Immature natural killer cell (primary cell): ENCODE measurements around the gene EML3. TPM values are rescaled to one million over a fixed set of nuclear protein-coding genes. Genes with fewer than 3 reads are reported as not detected.
"Not testable (repeated sequence)": the region's sequence is repeated elsewhere in the genome, so short reads cannot be mapped to it uniquely, and the experiment has no call there.

Experiments used
- DNase-seq, 3 donors: peaks; one replicate each; pipeline ENCODE4 v3.0.0; 2022; ENCODE audit warnings: mixed read lengths in 1 of 3
- H3K27ac Mint-ChIP-seq, 6 donors: one replicate each; pipeline ENCODE4 v1.8.0; 2020; ENCODE audit warnings: mixed read lengths in 6 of 6, mild to moderate bottlenecking in 5 of 6, inconsistent platforms in 4 of 6, moderate library complexity in 3 of 6
- H3K27me3 Mint-ChIP-seq, 3 donors: one replicate each; pipeline ENCODE4 v1.8.0; 2020 to 2021; ENCODE audit warnings: low read depth in 3 of 3, mild to moderate bottlenecking in 3 of 3, mixed read lengths in 3 of 3, moderate library complexity in 3 of 3, inconsistent platforms in 1 of 3
- H3K36me3 Mint-ChIP-seq, 3 donors: one replicate each; pipeline ENCODE4 v1.8.0; 2020; ENCODE audit warnings: mixed read lengths in 3 of 3, inconsistent platforms in 2 of 3, mild to moderate bottlenecking in 2 of 3
- H3K4me1 Mint-ChIP-seq, 2 donors: one replicate each; pipeline ENCODE4 v1.8.0; 2020; ENCODE audit warnings: inconsistent platforms in 2 of 2, mild to moderate bottlenecking in 2 of 2, mixed read lengths in 2 of 2, moderate library complexity in 1 of 2
- H3K4me3 Mint-ChIP-seq, 5 donors: one replicate each; pipeline ENCODE4 v1.8.0; 2020; ENCODE audit warnings: mild to moderate bottlenecking in 5 of 5, mixed read lengths in 5 of 5, inconsistent platforms in 3 of 5, moderate library complexity in 3 of 5
- H3K9me3 Mint-ChIP-seq, 6 donors: one replicate each; pipeline ENCODE4 v1.8.0; 2020; ENCODE audit warnings: mild to moderate bottlenecking in 6 of 6, mixed read lengths in 6 of 6, inconsistent platforms in 4 of 6, moderate library complexity in 3 of 6
- polyA plus RNA-seq, 3 donors: library from polyadenylated mRNA; unstranded; fragments of 300-500 nt; fragmentation: Illumina TruSeq; gene quantifications; one replicate each; pipeline ENCODE4 v1.2.3, GENCODE V29; 2021

EML3 gene, protein sequence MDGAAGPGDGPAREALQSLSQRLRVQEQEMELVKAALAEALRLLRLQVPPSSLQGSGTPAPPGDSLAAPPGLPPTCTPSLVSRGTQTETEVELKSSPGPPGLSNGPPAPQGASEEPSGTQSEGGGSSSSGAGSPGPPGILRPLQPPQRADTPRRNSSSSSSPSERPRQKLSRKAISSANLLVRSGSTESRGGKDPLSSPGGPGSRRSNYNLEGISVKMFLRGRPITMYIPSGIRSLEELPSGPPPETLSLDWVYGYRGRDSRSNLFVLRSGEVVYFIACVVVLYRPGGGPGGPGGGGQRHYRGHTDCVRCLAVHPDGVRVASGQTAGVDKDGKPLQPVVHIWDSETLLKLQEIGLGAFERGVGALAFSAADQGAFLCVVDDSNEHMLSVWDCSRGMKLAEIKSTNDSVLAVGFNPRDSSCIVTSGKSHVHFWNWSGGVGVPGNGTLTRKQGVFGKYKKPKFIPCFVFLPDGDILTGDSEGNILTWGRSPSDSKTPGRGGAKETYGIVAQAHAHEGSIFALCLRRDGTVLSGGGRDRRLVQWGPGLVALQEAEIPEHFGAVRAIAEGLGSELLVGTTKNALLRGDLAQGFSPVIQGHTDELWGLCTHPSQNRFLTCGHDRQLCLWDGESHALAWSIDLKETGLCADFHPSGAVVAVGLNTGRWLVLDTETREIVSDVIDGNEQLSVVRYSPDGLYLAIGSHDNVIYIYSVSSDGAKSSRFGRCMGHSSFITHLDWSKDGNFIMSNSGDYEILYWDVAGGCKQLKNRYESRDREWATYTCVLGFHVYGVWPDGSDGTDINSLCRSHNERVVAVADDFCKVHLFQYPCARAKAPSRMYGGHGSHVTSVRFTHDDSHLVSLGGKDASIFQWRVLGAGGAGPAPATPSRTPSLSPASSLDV
- polyA plus RNA-seq, result 10 to 100 TPM; 15.9 to 25.8 (median 17.9) TPM

DNA sequence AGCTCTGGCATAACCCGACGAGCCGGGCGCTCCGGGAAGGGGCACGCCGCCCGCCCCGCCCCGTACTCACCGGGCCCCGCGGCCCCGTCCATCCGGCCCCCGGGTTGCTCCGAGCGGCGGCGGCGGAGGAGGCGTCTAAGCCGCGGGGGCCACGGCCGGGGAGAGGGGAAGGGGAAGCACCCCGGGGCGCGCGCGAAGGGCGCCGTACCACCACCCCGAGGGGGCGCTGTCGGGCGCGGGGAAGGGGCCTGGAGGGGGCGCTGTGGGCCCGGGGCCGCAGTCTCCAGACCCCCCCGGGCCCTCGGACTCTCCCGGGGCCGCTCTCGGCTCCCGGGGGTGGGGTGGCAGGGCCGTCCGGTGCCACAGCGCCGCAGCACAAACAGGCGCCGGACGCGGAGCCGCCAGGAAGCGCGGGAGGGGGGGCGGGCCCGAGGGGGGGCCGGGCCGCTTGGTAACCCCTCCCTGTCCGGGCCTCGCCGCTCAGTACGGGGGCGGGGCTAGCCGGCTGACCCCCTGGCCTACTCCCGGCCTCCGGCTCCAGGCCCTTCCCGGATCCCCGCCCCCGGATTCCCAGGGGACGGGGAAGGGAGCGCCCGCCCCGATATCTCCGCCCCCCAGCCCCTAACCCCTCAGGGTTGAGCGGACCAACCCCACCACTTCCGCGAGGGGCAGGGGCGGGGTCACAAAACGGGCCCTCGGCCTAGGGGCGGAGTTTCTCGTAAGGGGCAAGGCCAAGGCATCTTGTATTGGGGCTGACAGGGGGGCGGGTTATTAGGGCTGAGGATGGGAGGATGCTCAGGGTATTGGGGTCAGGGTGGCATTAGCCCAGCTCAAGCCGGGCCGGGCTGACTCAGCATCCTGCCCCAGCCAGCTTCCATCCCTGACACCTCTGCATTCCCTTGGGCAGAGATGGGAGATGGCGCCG, at the start of gene EML3, which contains the start of gene ROM1:
Gene EML3 (minus strand): TSS at position 410 of the 925 bp plus-strand sequence. CDS start 318 bp downstream, at position 92.
Gene ROM1 (plus strand): TSS at position 892 of the 925 bp plus-strand sequence. CDS start 25 bp downstream, at position 917.
- no peaks in the 10 kb centered on the region for H3K9me3 Mint-ChIP-seq
- DNase-seq, result peak; percentile 90 to 92 (median 92)
- H3K4me3 Mint-ChIP-seq, result peak within 1 kb of the TSS; percentile 93 to 99 (median 94)
- peaks cover 22 to 31% of the 10 kb centered on the region in 2 donors for H3K4me1 Mint-ChIP-seq
- H3K27ac Mint-ChIP-seq, result peak within 1 kb of the TSS; percentile 94 to 99 (median 96)
- peaks cover 0 to 7% (median 3%) of the 10 kb centered on the region in 3 donors for H3K27me3 Mint-ChIP-seq
- peaks cover 5 to 18% (median 6%) of the 10 kb centered on the region in 3 donors for H3K36me3 Mint-ChIP-seq

DNA sequence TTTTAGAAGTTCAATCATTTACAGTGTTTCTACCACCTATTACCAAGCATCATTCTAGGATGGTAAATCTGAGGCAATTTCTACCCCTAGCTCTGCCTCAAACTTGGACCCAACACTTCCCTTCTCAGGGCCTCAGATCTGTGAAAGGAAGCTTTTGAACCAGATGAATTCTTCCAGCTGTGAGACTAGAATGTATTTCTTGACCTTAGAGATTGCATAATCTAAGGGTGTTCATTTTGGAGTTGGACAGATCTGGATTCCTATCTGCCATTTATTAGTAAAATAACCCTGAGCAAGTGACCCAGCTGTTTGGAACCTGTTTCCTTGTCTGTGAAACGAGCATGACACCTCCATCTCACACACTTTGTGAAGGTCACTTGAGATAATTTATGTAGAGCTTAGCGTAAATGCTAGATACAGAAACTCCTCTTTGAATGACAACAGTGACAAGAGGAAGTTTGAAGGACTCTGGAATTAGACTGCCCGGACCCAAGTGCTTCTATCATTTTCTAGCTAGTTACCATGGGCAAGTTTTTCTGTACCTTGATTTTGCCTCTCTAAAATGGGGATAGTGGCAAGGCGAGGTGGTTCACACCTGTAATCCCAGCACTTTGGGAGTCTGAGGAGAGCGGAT, 44.3 kb upstream of the EML3 start:
- Mint-ChIP-seq H3K27me3 (peaks cover 9 to 26% (median 24%) of the 10 kb centered on the region in 3 donors), H3K4me1 (peaks cover 12 to 17% of the 10 kb centered on the region in 2 donors), H3K9me3 (no peaks in the 10 kb centered on the region), H3K36me3 (no peaks in the 10 kb centered on the region), H3K4me3 (no peak overlapping the region), H3K27ac (no peak overlapping the region)
- no peak for DNase-seq

DNA sequence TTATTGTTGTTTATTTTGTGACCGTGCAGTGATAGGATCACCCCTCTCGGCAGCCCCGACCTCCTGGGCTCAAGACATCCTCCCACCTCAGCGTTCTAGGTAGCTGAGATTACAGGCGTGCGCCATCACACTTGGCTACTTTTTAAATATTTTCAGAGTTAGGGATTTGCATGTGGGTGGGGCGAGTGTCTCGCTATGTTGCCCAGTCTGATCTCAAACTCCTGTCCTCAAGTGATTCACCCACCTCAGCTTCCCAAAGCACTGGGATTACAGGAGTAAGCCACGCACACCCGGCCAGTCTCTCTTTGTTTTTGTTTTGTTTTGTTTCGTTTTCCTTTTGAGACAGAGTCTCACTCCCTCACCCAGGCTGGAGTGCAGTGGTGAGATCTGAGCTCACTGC, 41.7 kb upstream of the EML3 start:
- Mint-ChIP-seq H3K36me3 (no peaks in the 10 kb centered on the region), H3K4me3 (peak overlapping the region; percentile 41 to 59 (median 55)), H3K4me1 (peaks cover 19 to 26% of the 10 kb centered on the region in 2 donors), H3K9me3 (no peaks in the 10 kb centered on the region), H3K27ac (peak overlapping the region; percentile 7 to 95 (median 68)), H3K27me3 (peaks cover 9 to 26% (median 24%) of the 10 kb centered on the region in 3 donors)
- DNase-seq, result no peak

DNA sequence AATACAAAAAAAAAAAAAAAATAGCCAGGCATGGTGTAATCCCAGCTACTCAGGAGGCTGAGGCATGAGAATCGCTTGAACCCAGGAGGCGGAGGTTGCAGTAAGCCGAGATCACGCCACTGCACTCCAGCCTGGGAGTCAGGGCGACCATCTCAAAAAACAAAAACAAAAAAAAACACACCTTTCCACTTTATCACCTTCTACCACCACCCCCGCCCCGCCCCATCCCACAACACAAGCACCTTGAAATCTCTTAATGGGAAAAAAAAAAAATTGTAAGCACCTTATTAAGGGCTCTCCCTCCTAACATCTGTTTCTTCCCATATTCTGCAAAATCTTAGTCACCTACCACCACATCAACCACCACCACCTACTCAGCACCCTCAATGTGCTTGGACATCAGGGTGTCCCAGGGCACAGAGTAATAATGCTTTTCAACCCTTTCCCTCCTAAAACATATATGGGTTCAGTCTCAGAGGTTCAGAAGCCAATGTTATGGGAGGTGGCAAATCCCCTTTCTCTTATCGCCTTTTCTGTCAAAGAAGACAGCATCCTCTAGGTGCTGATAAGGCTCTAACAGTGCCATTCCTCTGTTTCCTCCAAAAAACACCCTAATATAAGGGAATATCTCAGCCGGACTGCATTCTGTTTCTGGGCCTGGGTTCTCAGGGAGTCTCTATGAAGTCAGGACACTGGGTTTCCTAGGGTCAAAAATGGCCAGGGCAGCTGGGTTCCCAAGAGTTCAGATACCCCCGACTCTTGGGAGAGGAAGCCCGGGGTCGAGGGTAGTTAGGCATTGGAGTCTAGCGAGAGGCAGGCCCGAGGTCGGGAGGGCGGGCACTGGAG, 39.8 kb upstream of the EML3 start:
- Mint-ChIP-seq H3K4me3 (peak overlapping the region; percentile 87 to 93 (median 90)), H3K4me1 (peaks cover 20 to 26% of the 10 kb centered on the region in 2 donors), H3K27me3 (peaks cover 9 to 26% (median 24%) of the 10 kb centered on the region in 3 donors), H3K9me3 (no peaks in the 10 kb centered on the region), H3K36me3 (no peaks in the 10 kb centered on the region), H3K27ac (peak overlapping the region; percentile 74 to 95 (median 93))
- DNase-seq, result no peak

DNA sequence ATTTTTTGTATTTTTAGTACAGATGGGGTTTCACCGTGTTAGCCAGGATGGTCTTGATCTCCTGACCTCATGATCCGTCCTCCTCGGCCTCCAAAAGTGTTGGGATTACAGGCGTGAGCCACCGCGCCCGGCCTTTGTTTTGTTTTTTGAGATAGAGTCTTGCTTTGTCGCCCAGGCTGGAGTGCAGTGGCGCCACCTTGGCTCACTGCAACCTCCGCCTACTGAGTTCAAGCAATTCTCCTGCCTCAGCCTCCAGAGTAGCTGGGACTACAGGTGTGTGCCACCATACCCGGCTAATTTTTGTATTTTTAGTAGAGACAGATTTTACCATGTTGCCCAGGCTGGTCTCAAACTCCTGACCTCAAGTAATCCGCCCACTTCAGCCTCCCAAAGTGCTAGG, 37.7 kb upstream of the EML3 start:
- peaks cover 34 to 41% of the 10 kb centered on the region in 2 donors for H3K4me1 Mint-ChIP-seq

DNA sequence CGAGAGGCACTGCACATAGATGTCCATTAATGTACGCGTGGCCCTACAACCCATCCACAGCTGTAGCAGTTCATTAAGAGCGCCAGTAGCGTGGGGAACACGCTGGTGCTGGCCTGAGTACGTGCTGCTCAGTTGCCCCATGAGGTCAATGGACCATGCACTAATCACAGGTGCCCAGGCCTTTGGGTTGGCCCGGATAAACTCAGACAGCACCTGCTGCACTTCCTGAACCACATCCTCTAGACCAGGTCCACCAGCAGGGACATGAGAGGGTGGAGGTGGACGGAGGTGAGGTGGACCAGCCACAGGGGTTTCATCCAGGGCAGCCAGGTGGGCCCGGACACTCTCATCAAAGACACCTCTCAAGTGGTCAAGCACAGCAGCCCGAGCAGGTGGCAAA, 36.9 kb upstream of the EML3 start:
- DNase-seq, result no peak
- Mint-ChIP-seq H3K9me3 (no peaks in the 10 kb centered on the region), H3K27me3 (peaks cover 9 to 21% (median 16%) of the 10 kb centered on the region in 3 donors), H3K27ac (no peak overlapping the region), H3K4me1 (peaks cover 40 to 48% of the 10 kb centered on the region in 2 donors), H3K4me3 (no peak overlapping the region), H3K36me3 (no peaks in the 10 kb centered on the region)

More for the DNA sequence above, 37.7 kb upstream of the EML3 start:
- not testable (repeated sequence) for DNase-seq, H3K4me3 Mint-ChIP-seq, H3K36me3 Mint-ChIP-seq, H3K9me3 Mint-ChIP-seq
- Mint-ChIP-seq H3K27ac (peak overlapping the region in 2 of 6 donors; percentile 30 to 46), H3K27me3 (peaks cover 9 to 28% (median 24%) of the 10 kb centered on the region in 3 donors)

DNA sequence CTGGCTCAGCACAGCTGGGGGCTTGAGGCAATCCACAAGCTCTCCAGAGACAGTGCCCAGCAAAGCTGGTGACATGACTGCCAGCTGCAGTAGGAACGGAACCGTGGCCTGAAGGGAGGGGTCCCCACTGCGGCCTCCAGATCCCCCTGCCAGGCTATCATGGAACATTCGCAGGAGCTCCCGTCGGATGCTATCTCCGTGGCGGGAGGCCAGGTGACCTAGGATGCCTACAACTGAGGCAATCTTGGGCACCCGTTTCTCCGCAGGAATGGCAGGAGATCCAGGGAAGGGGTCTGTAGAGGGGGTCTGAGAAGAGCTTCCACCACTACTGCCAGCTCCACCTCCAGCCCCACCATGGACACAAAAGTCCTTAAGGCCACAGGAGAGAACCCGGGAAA, 36.4 kb upstream of the EML3 start:
- Mint-ChIP-seq H3K4me1 (peaks cover 45 to 51% of the 10 kb centered on the region in 2 donors), H3K9me3 (no peaks in the 10 kb centered on the region)

DNA sequence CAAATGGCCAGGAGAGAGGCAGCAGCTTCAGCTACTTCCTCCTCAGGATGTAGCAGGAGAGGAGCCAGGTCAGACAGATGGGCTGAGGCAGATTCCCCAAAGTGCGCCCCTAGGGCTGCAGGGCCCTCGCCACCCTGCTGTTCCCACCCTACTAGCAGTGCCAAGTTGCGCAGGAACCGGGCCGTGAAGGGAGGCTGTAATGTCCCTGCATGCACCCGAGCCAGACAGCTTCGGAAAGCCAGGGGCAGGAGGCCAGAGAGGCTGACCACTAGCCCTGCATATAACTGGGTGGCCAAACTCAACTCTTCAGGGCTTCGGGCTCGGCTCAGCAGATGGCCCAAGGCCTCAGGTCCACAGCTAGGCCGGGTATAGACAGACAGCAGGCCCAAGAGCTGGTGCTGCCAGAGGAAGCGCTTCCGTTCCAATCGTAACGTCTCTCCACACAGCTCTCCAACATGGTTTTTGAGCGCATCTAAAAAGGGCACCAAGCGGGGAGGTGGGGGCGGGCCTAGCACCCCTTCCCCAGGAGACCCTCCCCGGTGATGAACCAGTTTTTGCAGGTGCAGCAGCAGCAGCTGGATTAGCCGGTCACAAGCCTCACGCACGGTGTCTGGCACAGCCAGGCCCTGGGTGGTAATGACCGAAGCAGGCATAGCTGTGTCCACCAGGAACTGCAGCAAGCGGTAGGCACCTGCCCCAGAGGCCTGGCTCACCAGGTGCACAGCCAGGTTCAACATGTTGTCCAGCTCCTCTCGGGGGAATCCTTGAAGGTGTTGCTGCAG, 35.8 kb upstream of the EML3 start:
- no peak for DNase-seq
- Mint-ChIP-seq H3K4me1 (peaks cover 42 to 47% of the 10 kb centered on the region in 2 donors), H3K27me3 (peaks cover 5 to 10% (median 8%) of the 10 kb centered on the region in 3 donors), H3K4me3 (no peak overlapping the region), H3K9me3 (no peaks in the 10 kb centered on the region), H3K27ac (peak overlapping the region in 1 of 6 donors; percentile 35), H3K36me3 (no peaks in the 10 kb centered on the region)

More for the DNA sequence above, 36.4 kb upstream of the EML3 start:
- Mint-ChIP-seq H3K27me3 (peaks cover 9 to 16% (median 11%) of the 10 kb centered on the region in 3 donors), H3K27ac (peak overlapping the region in 1 of 6 donors; percentile 40), H3K36me3 (no peaks in the 10 kb centered on the region), H3K4me3 (no peak overlapping the region)
- no peak for DNase-seq

DNA sequence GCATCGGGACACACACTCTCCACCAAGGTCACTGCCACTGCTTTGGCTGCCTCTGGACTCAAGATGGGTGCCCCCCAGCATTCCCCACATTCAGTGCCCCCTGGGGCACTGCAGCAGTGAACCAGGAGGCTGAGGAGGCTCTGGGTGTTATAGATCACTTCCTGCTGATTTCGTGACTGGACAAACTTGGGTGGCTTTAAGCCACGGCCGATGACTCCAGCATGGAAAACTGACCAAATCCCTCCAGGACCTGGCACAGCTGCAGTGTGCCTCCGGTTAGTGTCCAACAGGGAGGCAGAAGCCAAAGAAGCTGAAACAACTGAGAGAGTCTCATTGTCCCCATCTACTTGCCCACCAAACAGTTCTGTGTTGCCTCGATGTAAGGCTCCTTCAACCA, 35.0 kb upstream of the EML3 start:
- Mint-ChIP-seq H3K4me3 (no peak overlapping the region), H3K27me3 (peaks cover 0 to 7% (median 1%) of the 10 kb centered on the region in 3 donors), H3K4me1 (peaks cover 37 to 41% of the 10 kb centered on the region in 2 donors), H3K27ac (peak overlapping the region in 1 of 6 donors; percentile 35), H3K9me3 (no peaks in the 10 kb centered on the region), H3K36me3 (no peaks in the 10 kb centered on the region)
- no peak for DNase-seq

DNA sequence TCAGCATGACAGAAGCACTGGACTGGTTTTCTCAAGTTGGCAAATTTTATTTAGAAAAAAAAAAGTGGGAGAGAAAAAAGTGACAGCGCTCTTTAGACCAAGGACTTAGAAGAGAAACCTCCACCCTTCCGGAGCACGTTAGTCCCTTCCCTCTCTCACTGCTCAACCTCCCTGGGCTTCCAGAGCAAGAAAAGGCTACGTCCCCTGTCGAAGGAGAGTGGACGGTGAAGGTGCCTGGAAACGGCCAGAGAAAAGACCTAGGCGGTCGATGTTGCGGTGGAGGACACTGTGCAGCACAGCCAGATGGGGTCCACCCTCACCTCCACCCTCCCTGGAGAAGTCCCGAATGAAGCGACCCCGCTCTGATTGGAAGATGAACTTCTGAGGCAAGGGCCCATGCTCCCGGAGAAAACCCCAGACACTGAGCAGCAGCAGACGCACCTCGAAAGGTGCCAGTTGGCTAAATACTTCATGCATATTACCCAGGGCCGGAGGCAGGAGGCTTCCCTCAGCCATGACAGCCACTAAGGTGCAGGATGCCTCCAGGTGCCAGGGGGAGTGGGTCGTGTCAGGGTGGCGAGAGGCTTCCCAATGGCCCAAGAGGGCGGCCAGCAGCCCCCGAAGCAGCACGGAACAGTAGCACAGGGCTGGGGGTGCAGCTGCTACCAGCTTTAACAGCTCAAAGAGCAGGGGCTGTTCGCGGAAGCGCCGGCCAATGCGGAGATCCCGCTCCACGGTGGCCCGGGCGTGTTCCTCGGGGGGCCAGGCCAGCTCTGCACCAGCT, 34.4 kb upstream of the EML3 start:
- H3K9me3 Mint-ChIP-seq, result no peaks in the 10 kb centered on the region
- peak overlapping the region; percentile 91 to 99 (median 96) for H3K4me3 Mint-ChIP-seq
- DNase-seq, result no peak
- H3K36me3 Mint-ChIP-seq, result no peaks in the 10 kb centered on the region
- peaks cover 0 to 7% (median 0%) of the 10 kb centered on the region in 3 donors for H3K27me3 Mint-ChIP-seq
- peaks cover 35% of the 10 kb centered on the region in 2 donors for H3K4me1 Mint-ChIP-seq
- H3K27ac Mint-ChIP-seq, result peak overlapping the region; percentile 95 to 99 (median 98)
